Femur (tissue), 1 donor: ENCODE measurements around the gene SMYD4.
"Not testable (repeated sequence)": the region's sequence is repeated elsewhere in the genome, so short reads cannot be mapped to it uniquely, and the experiment has no call there.

Experiments
- DNase-seq: peaks from one replicate; pipeline ENCODE4 v3.0.0-alpha.2; 2017

SMYD4 gene

GRCh38 chr17:1829592-1830257, at the start of gene SMYD4, which contains the start of gene RPA1:
SMYD4 (minus strand) TSS chr17:1829902; CDS start chr17:1827994, 1,908 bp downstream.
RPA1 (plus strand) TSS chr17:1830005; CDS start chr17:1830094, 89 bp downstream.
- DNase-seq, result peak; percentile 93

GRCh38 chr17:1878419-1879121, 48.9 kb upstream of the SMYD4 start:
- no peak for DNase-seq

GRCh38 chr17:1875597-1875996, 45.9 kb upstream of the SMYD4 start:
- no peak for DNase-seq

- no peak for DNase-seq
Observed at GRCh38 chr17:1873418-1873817, 43.7 kb upstream of the SMYD4 start.

GRCh38 chr17:1872976-1873375, 43.3 kb upstream of the SMYD4 start:
- DNase-seq, result no peak

GRCh38 chr17:1872254-1872653, 42.6 kb upstream of the SMYD4 start:
- DNase-seq, result no peak

GRCh38 chr17:1871756-1872155, 42.1 kb upstream of the SMYD4 start:
- DNase-seq, result no peak

- no peak for DNase-seq
Observed at GRCh38 chr17:1870592-1870991, 40.9 kb upstream of the SMYD4 start.

- DNase-seq, result no peak
Observed at GRCh38 chr17:1868090-1868489, 38.4 kb upstream of the SMYD4 start.

GRCh38 chr17:1867307-1867706, 37.6 kb upstream of the SMYD4 start:
- DNase-seq, result no peak

- no peak for DNase-seq
Observed at GRCh38 chr17:1865252-1866037, 35.7 kb upstream of the SMYD4 start.

GRCh38 chr17:1861391-1862010, 31.8 kb upstream of the SMYD4 start:
- no peak for DNase-seq

GRCh38 chr17:1860978-1861377, 31.3 kb upstream of the SMYD4 start:
- no peak for DNase-seq

- not testable (repeated sequence) for DNase-seq
Observed at GRCh38 chr17:1856462-1856861, 26.8 kb upstream of the SMYD4 start.

- no peak for DNase-seq
Observed at GRCh38 chr17:1853698-1854097, 24.0 kb upstream of the SMYD4 start.

- DNase-seq, result no peak
Observed at GRCh38 chr17:1852327-1852726, 22.6 kb upstream of the SMYD4 start.

GRCh38 chr17:1847191-1847590, 17.5 kb upstream of the SMYD4 start:
- DNase-seq, result no peak

GRCh38 chr17:1843947-1844346, 14.2 kb upstream of the SMYD4 start:
- DNase-seq, result no peak

- DNase-seq, result no peak
Observed at GRCh38 chr17:1839516-1839915, 9.8 kb upstream of the SMYD4 start.

GRCh38 chr17:1834380-1835149, 4.9 kb upstream of the SMYD4 start:
- DNase-seq, result no peak

- peak; percentile 17 for DNase-seq
Observed at GRCh38 chr17:1830288-1830687, 586 bp upstream of the SMYD4 start.

- peak; percentile 41 for DNase-seq
Observed at GRCh38 chr17:1829216-1829591, 498 bp downstream of the SMYD4 start.
